Measurements from ENCODE around the gene ENO1.
"Not testable (repeated sequence)": the region's sequence is repeated elsewhere in the genome, so short reads cannot be mapped to it uniquely, and the experiment has no call there.

ENO1 gene

GRCh38 chr1:8897505-8897904, 19.0 kb upstream of the ENO1 start:
- in situ Hi-C loops (cut with HindIII; ENCODE audit: low sequenced_read_pairs) = not testable (repeated sequence)

GRCh38 chr1:8896775-8897174, 18.3 kb upstream of the ENO1 start:
- in situ Hi-C loops (cut with HindIII; ENCODE audit: low sequenced_read_pairs) = not testable (repeated sequence)

GRCh38 chr1:8892026-8892425, 13.5 kb upstream of the ENO1 start:
- in situ Hi-C loops (cut with HindIII; ENCODE audit: low sequenced_read_pairs) = no loop called here

- in situ Hi-C loops (cut with HindIII; ENCODE audit: low sequenced_read_pairs) = no loop called here
Measured at GRCh38 chr1:8891401-8891800, 12.9 kb upstream of the ENO1 start.

- in situ Hi-C loops (cut with HindIII; ENCODE audit: low sequenced_read_pairs) = no loop called here
Measured at GRCh38 chr1:8889925-8890785, 11.7 kb upstream of the ENO1 start.

GRCh38 chr1:8889103-8889846, 10.8 kb upstream of the ENO1 start:
- in situ Hi-C loops (cut with HindIII; ENCODE audit: low sequenced_read_pairs) = no loop called here

- in situ Hi-C loops (cut with HindIII; ENCODE audit: low sequenced_read_pairs) = no loop called here
Measured at GRCh38 chr1:8886589-8886988, 8.1 kb upstream of the ENO1 start.

GRCh38 chr1:8886031-8886524, 7.6 kb upstream of the ENO1 start:
- in situ Hi-C loops (cut with HindIII; ENCODE audit: low sequenced_read_pairs) = not testable (repeated sequence)

GRCh38 chr1:8884105-8884504, 5.6 kb upstream of the ENO1 start:
- in situ Hi-C loops (cut with HindIII; ENCODE audit: low sequenced_read_pairs) = not testable (repeated sequence)

GRCh38 chr1:8883491-8883890, 5.0 kb upstream of the ENO1 start:
- in situ Hi-C loops (cut with HindIII; ENCODE audit: low sequenced_read_pairs) = no loop called here

GRCh38 chr1:8879922-8880676, 1.6 kb upstream of the ENO1 start:
- in situ Hi-C loops (cut with HindIII; ENCODE audit: low sequenced_read_pairs) = no loop called here

GRCh38 chr1:8879464-8879921, 1.0 kb upstream of the ENO1 start:
- in situ Hi-C loops (cut with HindIII; ENCODE audit: low sequenced_read_pairs) = no loop called here

- in situ Hi-C loops (cut with HindIII; ENCODE audit: low sequenced_read_pairs) = no loop called here
Measured at GRCh38 chr1:8878698-8879463, 395 bp upstream of the ENO1 start.

- in situ Hi-C loops (cut with HindIII; ENCODE audit: low sequenced_read_pairs) = no loop called here
Measured at GRCh38 chr1:8876087-8876486, 2.4 kb downstream of the ENO1 start.

GRCh38 chr1:8875216-8875861, 3.1 kb downstream of the ENO1 start:
- in situ Hi-C loops (cut with HindIII; ENCODE audit: low sequenced_read_pairs) = no loop called here

GRCh38 chr1:8874230-8875201, 4.0 kb downstream of the ENO1 start:
- in situ Hi-C loops (cut with HindIII; ENCODE audit: low sequenced_read_pairs) = no loop called here

GRCh38 chr1:8873506-8874229, 4.8 kb downstream of the ENO1 start:
- in situ Hi-C loops (cut with HindIII; ENCODE audit: low sequenced_read_pairs) = no loop called here

GRCh38 chr1:8873001-8873400, 5.5 kb downstream of the ENO1 start:
- in situ Hi-C loops (cut with HindIII; ENCODE audit: low sequenced_read_pairs) = no loop called here

Data from endothelial cell of hepatic sinusoid (primary cell).